DND-41 (cell line): ENCODE data around the gene EPHA1.
A peak's percentile ranks its signal among the peaks of the same experiment; 100 is the strongest.

ENCODE experiments used
- ATAC-seq: fragments of 200-7000 bp; cut with Tn5 transposase; 3 replicates; pipeline ENCODE4 v1.9.1; 2021; ENCODE audit warnings: low read depth; ENCODE audit not compliant: insufficient read depth
- DNase-seq: peaks from one replicate; pipeline ENCODE4 v3.0.0-alpha.2; 2020
- H2AFZ ChIP-seq: 2 replicates; pipeline ENCODE4 v1.6.0; 2012; ENCODE audit warnings: low read depth, low read length
- H3K27ac ChIP-seq: 2 replicates; pipeline ENCODE4 v1.5.1; 2012; ENCODE audit warnings: low read length, inconsistent platforms
- H3K27me3 ChIP-seq: fragments of 200-600 bp; sonication (generic); 2 replicates; pipeline ENCODE4 v1.6.0; 2012; ENCODE audit warnings: low read length, mild to moderate bottlenecking, inconsistent platforms; ENCODE audit not compliant: insufficient read depth, poor library complexity
- H3K36me3 ChIP-seq: 2 replicates; pipeline ENCODE4 v1.5.1; 2012; ENCODE audit warnings: low read length, inconsistent platforms; ENCODE audit not compliant: insufficient read depth
- H3K4me1 ChIP-seq: 2 replicates; pipeline ENCODE4 v1.5.1; 2012; ENCODE audit warnings: mild to moderate bottlenecking, low read length; ENCODE audit not compliant: insufficient read depth
- H3K4me2 ChIP-seq: 2 replicates; pipeline ENCODE4 v1.6.0; 2012; ENCODE audit warnings: mild to moderate bottlenecking, moderate library complexity, low read length, inconsistent platforms; ENCODE audit not compliant: insufficient read depth
- H3K4me3 ChIP-seq, 2 experiments: fragments of 200-600 bp in 1 of 2; shearing (Covaris generic) in 1 of 2; 2 replicates each; pipeline ENCODE4 v1.5.1; 2012 to 2016; ENCODE audit warnings: inconsistent platforms in 2 of 2, low read length in 2 of 2, mild to moderate bottlenecking in 2 of 2, low read depth in 1 of 2, moderate library complexity in 1 of 2
- H3K79me2 ChIP-seq: 2 replicates; pipeline ENCODE4 v1.6.0; 2012; ENCODE audit warnings: low read length, inconsistent platforms; ENCODE audit not compliant: insufficient read depth
- H3K9ac ChIP-seq: 2 replicates; pipeline ENCODE4 v1.6.0; 2012; ENCODE audit warnings: low read depth, mild to moderate bottlenecking, inconsistent platforms, low read length, moderate library complexity
- H3K9me3 ChIP-seq: 2 replicates; pipeline ENCODE4 v1.5.1; 2012; ENCODE audit warnings: low read length, moderate library complexity, mild to moderate bottlenecking, inconsistent platforms; ENCODE audit not compliant: insufficient read depth, severe bottlenecking
- H4K20me1 ChIP-seq: 2 replicates; pipeline ENCODE4 v1.6.0; 2012; ENCODE audit warnings: low read length; ENCODE audit not compliant: insufficient read depth
- EZH2 ChIP-seq: IDR thresholded peaks from 3 replicates; pipeline ENCODE4 v1.6.1; 2012; ENCODE audit warnings: borderline replicate concordance, low read depth, mild to moderate bottlenecking, moderate library complexity, low read length, inconsistent platforms; ENCODE audit not compliant: severe bottlenecking
- TF ChIP-seq, protein P1 (sequence below): IDR thresholded peaks from 2 replicates; pipeline ENCODE4 v1.5.1; 2012; ENCODE audit warnings: borderline replicate concordance, low read length, moderate library complexity, mild to moderate bottlenecking; ENCODE audit not compliant: poor library complexity, severe bottlenecking; ENCODE audit errors: extremely low read depth

EPHA1 gene

DNA sequence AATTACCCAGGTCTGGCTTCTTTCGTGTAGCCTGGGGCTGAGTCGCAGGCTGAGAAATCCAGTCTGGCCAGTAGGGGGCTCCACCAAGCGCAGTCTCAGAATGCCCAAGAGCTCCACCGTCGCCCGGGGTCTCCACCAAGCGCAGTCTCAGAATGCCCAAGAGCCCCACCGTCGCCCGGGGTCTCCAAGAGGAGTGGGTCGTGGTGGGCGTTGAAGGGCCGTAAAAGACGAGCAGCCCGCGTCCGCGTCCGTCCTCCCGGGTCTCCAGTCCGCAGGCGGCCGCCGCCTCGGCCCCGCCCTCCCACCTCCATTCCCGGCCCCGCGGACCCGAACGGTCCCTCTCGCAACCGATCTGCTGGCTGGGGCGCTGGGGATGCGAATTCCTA lies 28.4 kb downstream of the EPHA1 start:
- H3K27ac ChIP-seq = peak overlapping the region; percentile 20; the same call in 1 of the 2 replicates
- H3K4me1 ChIP-seq = peaks cover 35% of the 10 kb centered on the region
- H2AFZ ChIP-seq = peak overlapping the region; percentile 98
- no peaks in the 10 kb centered on the region for H4K20me1 ChIP-seq
- ATAC-seq (peak; percentile 74), DNase-seq (peak; percentile 85)
- H3K79me2 ChIP-seq = no peaks in the 10 kb centered on the region
- H3K4me2 ChIP-seq = peak overlapping the region; percentile 100
- no peaks in the 10 kb centered on the region for H3K9me3 ChIP-seq
- no peaks in the 10 kb centered on the region for H3K27me3 ChIP-seq
- H3K4me3 ChIP-seq = peak overlapping the region; percentile 68 to 93
- no peak for TF ChIP-seq EZH2
- TF ChIP-seq, protein P1, sequence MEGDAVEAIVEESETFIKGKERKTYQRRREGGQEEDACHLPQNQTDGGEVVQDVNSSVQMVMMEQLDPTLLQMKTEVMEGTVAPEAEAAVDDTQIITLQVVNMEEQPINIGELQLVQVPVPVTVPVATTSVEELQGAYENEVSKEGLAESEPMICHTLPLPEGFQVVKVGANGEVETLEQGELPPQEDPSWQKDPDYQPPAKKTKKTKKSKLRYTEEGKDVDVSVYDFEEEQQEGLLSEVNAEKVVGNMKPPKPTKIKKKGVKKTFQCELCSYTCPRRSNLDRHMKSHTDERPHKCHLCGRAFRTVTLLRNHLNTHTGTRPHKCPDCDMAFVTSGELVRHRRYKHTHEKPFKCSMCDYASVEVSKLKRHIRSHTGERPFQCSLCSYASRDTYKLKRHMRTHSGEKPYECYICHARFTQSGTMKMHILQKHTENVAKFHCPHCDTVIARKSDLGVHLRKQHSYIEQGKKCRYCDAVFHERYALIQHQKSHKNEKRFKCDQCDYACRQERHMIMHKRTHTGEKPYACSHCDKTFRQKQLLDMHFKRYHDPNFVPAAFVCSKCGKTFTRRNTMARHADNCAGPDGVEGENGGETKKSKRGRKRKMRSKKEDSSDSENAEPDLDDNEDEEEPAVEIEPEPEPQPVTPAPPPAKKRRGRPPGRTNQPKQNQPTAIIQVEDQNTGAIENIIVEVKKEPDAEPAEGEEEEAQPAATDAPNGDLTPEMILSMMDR = peak; percentile 86
- H3K36me3 ChIP-seq = no peaks in the 10 kb centered on the region
- H3K9ac ChIP-seq = peak overlapping the region; percentile 89

GRCh38 chr7:143379611-143380259 lies 28.9 kb downstream of the EPHA1 start:
- TF ChIP-seq, protein P1 = no peak
- TF ChIP-seq EZH2 = no peak
- H3K9ac ChIP-seq = peak overlapping the region; percentile 89; the same call in 1 of the 2 replicates
- ATAC-seq (no peak), DNase-seq (no peak)
- no peaks in the 10 kb centered on the region for H3K79me2 ChIP-seq
- peak overlapping the region; percentile 68 to 93; a peak in 3 of 4 replicates for H3K4me3 ChIP-seq
- H3K4me2 ChIP-seq = peak overlapping the region; percentile 100
- H3K9me3 ChIP-seq = no peaks in the 10 kb centered on the region
- no peaks in the 10 kb centered on the region for H3K36me3 ChIP-seq
- H2AFZ ChIP-seq = peak overlapping the region; percentile 46; the same call in 1 of the 2 replicates
- no peaks in the 10 kb centered on the region for H4K20me1 ChIP-seq
- H3K4me1 ChIP-seq = peaks cover 40% of the 10 kb centered on the region
- H3K27me3 ChIP-seq = no peaks in the 10 kb centered on the region
- H3K27ac ChIP-seq = no peak overlapping the region

GRCh38 chr7:143376396-143376795 lies 32.3 kb downstream of the EPHA1 start:
- Histone ChIP-seq H3K4me1 (peaks cover 53% of the 10 kb centered on the region), H3K27me3 (no peaks in the 10 kb centered on the region), H3K9ac (no peak overlapping the region), H4K20me1 (no peaks in the 10 kb centered on the region), H2AFZ (0 out of 2 replicates have a peak overlapping the region, but pooled peaks have one; percentile 19), H3K36me3 (no peaks in the 10 kb centered on the region), H3K79me2 (no peaks in the 10 kb centered on the region), H3K9me3 (no peaks in the 10 kb centered on the region), H3K27ac (peak overlapping the region; percentile 66), H3K4me2 (no peak overlapping the region), H3K4me3 (no peak overlapping the region)
- no peak for TF ChIP-seq EZH2
- TF ChIP-seq, protein P1 = no peak
- ATAC-seq (no peak), DNase-seq (no peak)
